ENCODE measurements around the gene FAM163A.

DNA sequence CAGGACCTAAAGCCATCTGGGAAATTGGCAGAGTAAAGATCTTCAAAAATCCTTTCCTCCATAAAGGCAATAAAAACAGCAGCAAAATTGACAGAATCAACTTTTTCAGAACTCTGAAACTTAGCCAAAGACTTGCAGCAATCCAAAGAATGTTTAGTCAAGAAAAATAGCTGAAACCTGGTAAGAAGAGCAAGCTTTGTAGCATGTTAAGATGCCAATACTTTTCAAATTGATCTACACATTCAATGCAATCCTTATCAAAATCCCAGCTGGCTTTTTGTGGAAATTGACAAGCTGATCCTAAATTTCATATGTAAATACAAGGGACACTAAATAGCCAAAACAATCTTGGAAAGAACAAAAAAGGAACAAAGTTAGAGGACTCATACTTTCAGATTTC lies 23.8 kb upstream of the FAM163A start:
- TF ChIP-seq POLR2A (IDR thresholded peaks at IDR 0.05) = no peak
- TF ChIP-seq, protein P1, sequence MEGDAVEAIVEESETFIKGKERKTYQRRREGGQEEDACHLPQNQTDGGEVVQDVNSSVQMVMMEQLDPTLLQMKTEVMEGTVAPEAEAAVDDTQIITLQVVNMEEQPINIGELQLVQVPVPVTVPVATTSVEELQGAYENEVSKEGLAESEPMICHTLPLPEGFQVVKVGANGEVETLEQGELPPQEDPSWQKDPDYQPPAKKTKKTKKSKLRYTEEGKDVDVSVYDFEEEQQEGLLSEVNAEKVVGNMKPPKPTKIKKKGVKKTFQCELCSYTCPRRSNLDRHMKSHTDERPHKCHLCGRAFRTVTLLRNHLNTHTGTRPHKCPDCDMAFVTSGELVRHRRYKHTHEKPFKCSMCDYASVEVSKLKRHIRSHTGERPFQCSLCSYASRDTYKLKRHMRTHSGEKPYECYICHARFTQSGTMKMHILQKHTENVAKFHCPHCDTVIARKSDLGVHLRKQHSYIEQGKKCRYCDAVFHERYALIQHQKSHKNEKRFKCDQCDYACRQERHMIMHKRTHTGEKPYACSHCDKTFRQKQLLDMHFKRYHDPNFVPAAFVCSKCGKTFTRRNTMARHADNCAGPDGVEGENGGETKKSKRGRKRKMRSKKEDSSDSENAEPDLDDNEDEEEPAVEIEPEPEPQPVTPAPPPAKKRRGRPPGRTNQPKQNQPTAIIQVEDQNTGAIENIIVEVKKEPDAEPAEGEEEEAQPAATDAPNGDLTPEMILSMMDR (IDR thresholded peaks at IDR 0.05) = no peak
- no peak for TF ChIP-seq POLR2AphosphoS5 (IDR thresholded peaks at IDR 0.05)
- TF ChIP-seq EP300 (IDR thresholded peaks at IDR 0.05) = no peak
